Colonic mucosa (tissue), 4 donors: Measurements from ENCODE around the gene ADARB2. TPM values are rescaled to one million over a fixed set of nuclear protein-coding genes. Genes with fewer than 3 reads are reported as not detected.

Source experiments
- DNase-seq: peaks from one replicate; pipeline ENCODE4 v3.0.0-alpha.2; 2020
- H3K27ac ChIP-seq: fragments of 200-600 bp; one replicate; pipeline ENCODE4 v1.8.0; 2021
- H3K27me3 ChIP-seq: fragments of 200-600 bp; one replicate; pipeline ENCODE4 v1.8.0; 2021
- H3K36me3 ChIP-seq: fragments of 200-600 bp; one replicate; pipeline ENCODE4 v1.8.0; 2021
- H3K4me1 ChIP-seq: fragments of 200-600 bp; one replicate; pipeline ENCODE4 v1.8.0; 2021; ENCODE audit warnings: mild to moderate bottlenecking
- H3K4me3 ChIP-seq: fragments of 200-600 bp; one replicate; pipeline ENCODE4 v1.8.0; 2021
- H3K9ac ChIP-seq, 2 donors: one replicate each; pipeline ENCODE4 v1.7.0; 2013; ENCODE audit warnings: control low read depth in 2 of 2, low read depth in 2 of 2, low read length in 2 of 2
- H3K9me3 ChIP-seq: fragments of 200-600 bp; one replicate; pipeline ENCODE4 v1.8.0; 2021
- CTCF ChIP-seq: fragments of 200-600 bp; IDR thresholded peaks from one replicate; pipeline ENCODE4 v1.8.0; 2022; ENCODE audit warnings: antibody characterized with exemption, mild to moderate bottlenecking
- intact Hi-C: fragments of 100-400 bp; cut with DNase I; formaldehyde crosslinking; loops from one replicate; pipeline ENCODE4 v1.14.1; 2022
- total RNA-seq, 2 donors: library from RNA; stranded (reverse); fragmentation: NEBNext Ultra II Directional in 1 of 2; extraction: Animal tissue kit (Norgen Biotek cat#: 25700) in 1 of 2; gene quantifications; one replicate each; pipeline ENCODE4 v1.2.1, GENCODE V29; 2021
- donor health status: healthy.
- donor health status: DM: no; HTN: no; CAD: no.
- donor health status: DM: no; HTN: no; CAD: no.

The ADARB2 gene
- total RNA-seq, 2 donors from 2014 or later: 0.19 TPM; not detected in 1

DNA sequence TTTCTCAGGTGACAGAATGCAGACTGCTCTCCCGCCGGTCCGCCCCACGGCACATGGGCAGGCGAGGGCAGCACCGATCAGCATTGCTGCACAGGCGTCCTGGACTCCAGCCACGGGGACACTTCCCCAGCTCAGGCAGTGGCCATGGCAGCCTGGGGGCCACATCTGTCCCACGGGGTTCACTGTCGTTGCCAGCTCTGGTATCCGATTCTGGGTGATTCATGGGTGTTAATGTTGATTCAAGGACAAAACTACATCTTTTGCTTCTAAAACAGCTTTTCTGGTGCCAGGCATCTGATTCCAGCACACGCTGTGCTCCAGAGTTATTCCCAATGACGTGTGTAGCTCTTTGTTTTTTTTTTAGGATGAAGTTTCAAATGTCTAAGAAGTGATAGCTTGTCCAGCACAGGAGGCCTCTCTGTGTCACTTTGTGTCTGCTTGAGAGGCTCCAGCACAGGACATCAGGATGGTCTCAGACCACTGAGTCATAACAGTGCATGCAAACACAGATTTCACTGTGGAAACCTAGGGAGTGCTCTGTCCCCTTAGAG lies 463.1 kb downstream of the ADARB2 start:
- Histone ChIP-seq H3K4me1 (no peaks in the 10 kb centered on the region), H3K27me3 (no peaks in the 10 kb centered on the region), H3K27ac (no peak overlapping the region), H3K4me3 (no peak overlapping the region), H3K9me3 (no peaks in the 10 kb centered on the region), H3K36me3 (no peaks in the 10 kb centered on the region), H3K9ac (no peak overlapping the region)
- no peak for TF ChIP-seq CTCF
- intact Hi-C loops: no loop called here
- DNase-seq: no peak

DNA sequence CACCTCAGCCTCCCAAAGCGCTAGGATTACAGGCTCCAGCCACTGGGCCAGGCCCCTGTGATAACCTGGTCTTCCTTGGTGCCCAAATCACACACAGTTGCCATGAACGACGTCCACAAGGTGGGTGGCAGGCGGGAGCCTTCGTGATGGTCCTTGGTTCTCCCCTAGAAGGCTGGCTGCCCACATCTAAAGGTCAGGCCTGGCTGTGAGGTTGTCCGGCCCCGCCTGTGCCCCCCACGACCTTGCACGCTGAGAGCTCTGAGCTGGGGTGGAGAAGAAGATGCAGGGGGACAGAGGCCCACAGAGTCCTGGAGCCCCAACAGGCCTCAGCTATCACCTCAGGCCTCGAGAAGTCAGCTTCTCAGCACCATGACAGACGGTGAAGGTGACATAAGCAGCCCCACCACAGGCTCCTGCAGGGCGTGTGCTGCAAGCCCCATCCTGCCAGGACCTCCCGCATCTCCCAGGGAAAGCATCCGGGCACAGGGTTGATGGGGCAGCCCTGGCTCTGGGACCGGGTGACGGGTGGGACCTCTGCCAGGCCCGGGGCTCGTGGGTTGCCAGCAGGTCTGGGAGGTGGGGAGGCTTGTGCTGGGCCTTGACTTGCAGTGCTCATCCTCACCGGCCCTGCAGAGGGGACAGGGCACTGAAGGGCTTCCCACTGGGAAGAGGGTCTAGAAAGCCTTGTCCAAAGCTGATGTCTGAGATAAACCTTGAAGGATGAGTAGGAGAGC lies 463.8 kb downstream of the ADARB2 start:
- no peak overlapping the region for H3K27ac ChIP-seq
- H3K9me3 ChIP-seq: no peaks in the 10 kb centered on the region
- no peaks in the 10 kb centered on the region for H3K4me1 ChIP-seq
- H3K9ac ChIP-seq: no peak overlapping the region
- H3K36me3 ChIP-seq: no peaks in the 10 kb centered on the region
- intact Hi-C loops: no loop called here
- no peak for DNase-seq
- H3K4me3 ChIP-seq: no peak overlapping the region
- no peak for TF ChIP-seq CTCF
- no peaks in the 10 kb centered on the region for H3K27me3 ChIP-seq

GRCh38 chr10:1272777-1273161 lies 464.6 kb downstream of the ADARB2 start:
- DNase-seq: no peak
- Histone ChIP-seq H3K4me3 (no peak overlapping the region), H3K9ac (no peak overlapping the region), H3K36me3 (no peaks in the 10 kb centered on the region), H3K4me1 (no peaks in the 10 kb centered on the region), H3K27ac (no peak overlapping the region), H3K9me3 (no peaks in the 10 kb centered on the region), H3K27me3 (no peaks in the 10 kb centered on the region)
- intact Hi-C loops: no loop called here
- no peak for TF ChIP-seq CTCF

GRCh38 chr10:1272079-1272776 lies 465.1 kb downstream of the ADARB2 start:
- H3K9ac ChIP-seq: no peak overlapping the region
- H3K36me3 ChIP-seq: no peaks in the 10 kb centered on the region
- H3K27ac ChIP-seq: no peak overlapping the region
- no peaks in the 10 kb centered on the region for H3K9me3 ChIP-seq
- H3K4me1 ChIP-seq: no peaks in the 10 kb centered on the region
- no peak for TF ChIP-seq CTCF
- DNase-seq: no peak
- H3K4me3 ChIP-seq: no peak overlapping the region
- H3K27me3 ChIP-seq: no peaks in the 10 kb centered on the region
- intact Hi-C loops: no loop called here

- H3K4me1 ChIP-seq: no peaks in the 10 kb centered on the region
- no peaks in the 10 kb centered on the region for H3K9me3 ChIP-seq
- no peak for DNase-seq
- H3K4me3 ChIP-seq: no peak overlapping the region
- intact Hi-C loops: no loop called here
- H3K27me3 ChIP-seq: no peaks in the 10 kb centered on the region
- no peak overlapping the region for H3K27ac ChIP-seq
- H3K9ac ChIP-seq: no peak overlapping the region
- TF ChIP-seq CTCF: no peak
- no peaks in the 10 kb centered on the region for H3K36me3 ChIP-seq
Measured at GRCh38 chr10:1270906-1271305, 466.4 kb downstream of the ADARB2 start.
